Hepatic stellate cell (primary cell): ENCODE results near the gene BCAS3.
A peak's percentile ranks its signal among the peaks of the same experiment; 100 is the strongest.
"Not testable (repeated sequence)": the region's sequence is repeated elsewhere in the genome, so short reads cannot be mapped to it uniquely, and the experiment has no call there.

Source experiments
- DNase-seq: peaks from one replicate; pipeline ENCODE4 v3.0.0; 2011; ENCODE audit warnings: low spot score

BCAS3 gene

GRCh38 chr17:60939318-60939717 lies 261.7 kb downstream of the BCAS3 start:
- no peak for DNase-seq

- peak; percentile 37 for DNase-seq
Measured at GRCh38 chr17:60941028-60941427, 263.4 kb downstream of the BCAS3 start.

DNA sequence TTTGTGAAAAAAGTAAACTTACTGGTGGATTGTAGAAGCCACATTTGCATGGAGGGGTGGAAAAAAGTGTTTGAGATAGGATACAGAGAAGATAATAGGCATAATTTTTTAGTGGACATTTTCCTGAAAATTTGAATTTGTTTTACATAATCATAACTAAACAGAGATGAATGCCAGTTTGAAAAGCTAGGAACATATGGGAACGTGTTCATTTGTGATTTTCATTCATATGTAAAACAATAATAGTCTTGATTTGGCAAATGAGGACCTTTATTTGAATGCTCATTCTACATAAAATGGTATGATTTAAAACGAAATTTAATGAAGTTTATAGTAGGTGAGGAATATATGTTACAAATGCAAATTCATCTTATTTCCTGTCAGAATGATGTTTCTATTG lies 263.9 kb downstream of the BCAS3 start:
- no peak for DNase-seq

DNA sequence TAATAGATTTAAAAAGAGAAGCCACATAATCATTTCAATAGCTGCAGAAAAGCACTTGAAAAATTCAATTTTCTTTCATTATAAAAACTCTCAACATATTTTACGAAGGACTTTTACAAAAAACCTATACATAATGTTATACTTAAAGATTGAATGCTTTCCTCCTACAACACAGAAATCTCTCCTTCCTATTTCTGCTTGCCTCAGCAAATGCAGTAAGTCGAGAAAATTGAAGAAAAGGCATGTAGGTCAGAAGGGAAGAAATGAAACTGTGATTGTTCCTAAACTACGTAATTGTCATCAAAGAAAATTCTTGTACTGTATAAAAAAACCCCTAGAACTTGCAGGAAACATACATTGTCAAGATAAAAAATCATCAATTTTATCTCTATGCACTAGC lies 267.1 kb downstream of the BCAS3 start:
- DNase-seq: no peak

- DNase-seq: peak; percentile 35
Measured at GRCh38 chr17:60947100-60947499, 269.4 kb downstream of the BCAS3 start.

GRCh38 chr17:60947543-60947942 lies 269.9 kb downstream of the BCAS3 start:
- no peak for DNase-seq

GRCh38 chr17:60952747-60953146 lies 275.1 kb downstream of the BCAS3 start:
- DNase-seq: no peak

GRCh38 chr17:60959011-60959410 lies 281.4 kb downstream of the BCAS3 start:
- DNase-seq: no peak

- DNase-seq: no peak
Measured at GRCh38 chr17:60959696-60960095, 282.0 kb downstream of the BCAS3 start.

- DNase-seq: no peak
Measured at GRCh38 chr17:60960398-60961065, 282.9 kb downstream of the BCAS3 start.

DNA sequence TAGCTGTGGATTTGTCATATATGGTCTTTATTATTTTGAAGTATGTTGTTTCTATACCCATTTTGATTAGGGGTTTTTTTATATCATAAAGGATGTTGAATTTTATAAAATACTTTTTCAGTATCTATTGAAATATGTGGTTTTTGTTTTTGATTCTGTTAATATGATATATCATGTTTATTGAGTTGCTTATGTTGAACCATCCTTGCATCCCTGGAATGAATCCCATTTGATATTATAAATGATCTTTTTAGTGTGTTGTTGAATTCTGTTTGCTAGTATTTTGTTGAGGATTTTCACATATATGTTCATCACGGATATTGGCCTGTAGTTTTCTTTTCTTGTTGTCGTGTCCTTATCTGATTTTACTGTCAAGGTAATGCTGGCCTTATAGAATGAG lies 286.5 kb downstream of the BCAS3 start:
- DNase-seq: no peak

- no peak for DNase-seq
Measured at GRCh38 chr17:60968266-60968665, 290.6 kb downstream of the BCAS3 start.

DNA sequence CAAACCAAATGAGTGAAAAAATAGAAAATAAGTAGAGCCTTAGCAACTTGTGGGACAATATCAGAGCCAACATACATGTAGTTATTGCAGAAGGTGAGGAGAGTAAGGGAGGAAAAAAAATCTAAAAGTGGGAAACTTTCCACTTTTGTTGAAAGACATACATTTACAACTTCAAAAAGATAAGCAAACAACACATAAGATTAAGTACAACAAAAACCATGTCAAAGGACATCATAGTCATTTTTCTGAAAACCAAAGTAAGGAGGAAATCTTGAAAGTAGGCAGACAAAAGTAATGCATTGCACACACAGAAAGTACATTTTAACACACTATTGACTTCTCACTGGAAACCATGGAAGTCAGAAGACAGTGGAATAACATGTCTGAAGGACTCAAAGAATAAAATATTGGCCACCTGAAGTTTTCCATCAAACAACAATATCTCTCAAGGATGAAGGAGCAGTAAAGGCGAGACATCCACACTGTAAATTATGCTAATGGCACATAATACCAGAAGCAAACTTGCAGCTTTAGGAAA lies 291.9 kb downstream of the BCAS3 start:
- no peak for DNase-seq

GRCh38 chr17:60970741-60971140 lies 293.1 kb downstream of the BCAS3 start:
- no peak for DNase-seq

- peak; percentile 48 for DNase-seq
Measured at GRCh38 chr17:60971515-60972369, 294.1 kb downstream of the BCAS3 start.

- not testable (repeated sequence) for DNase-seq
Measured at GRCh38 chr17:60976861-60977260, 299.2 kb downstream of the BCAS3 start.

DNA sequence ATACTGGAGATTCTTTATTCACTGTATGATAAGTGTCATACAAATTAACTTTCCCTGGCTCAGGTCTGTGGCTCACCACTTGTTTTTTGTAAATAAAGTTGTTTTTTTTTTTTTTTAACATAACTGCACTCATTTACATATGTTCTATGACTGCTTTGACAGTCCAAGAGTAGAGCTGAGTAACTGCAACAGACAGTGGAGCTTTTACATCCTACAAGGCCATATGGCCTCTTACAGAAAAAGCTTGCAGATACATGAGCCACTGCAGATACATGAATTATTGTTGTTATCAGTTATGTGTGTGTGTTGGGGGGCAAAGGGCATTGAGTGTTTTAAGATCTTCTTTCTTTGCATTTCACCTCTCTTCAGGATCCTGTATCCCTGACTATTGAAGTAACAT lies 311.7 kb downstream of the BCAS3 start:
- no peak for DNase-seq

DNA sequence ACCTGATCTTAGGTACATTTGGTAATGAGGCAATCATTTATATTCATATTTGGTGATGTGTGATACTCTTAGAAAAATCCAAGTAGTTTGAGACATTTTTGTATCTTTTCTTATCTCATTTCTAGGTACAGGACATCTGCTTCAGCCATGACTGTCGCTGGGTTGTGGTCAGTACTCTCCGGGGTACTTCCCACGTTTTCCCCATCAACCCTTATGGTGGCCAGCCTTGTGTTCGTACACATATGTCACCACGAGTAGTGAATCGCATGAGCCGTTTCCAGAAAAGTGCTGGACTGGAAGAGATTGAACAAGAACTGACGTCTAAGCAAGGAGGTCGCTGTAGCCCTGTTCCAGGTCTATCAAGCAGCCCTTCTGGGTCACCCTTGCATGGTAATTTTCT lies 312.2 kb downstream of the BCAS3 start:
- DNase-seq: no peak

DNA sequence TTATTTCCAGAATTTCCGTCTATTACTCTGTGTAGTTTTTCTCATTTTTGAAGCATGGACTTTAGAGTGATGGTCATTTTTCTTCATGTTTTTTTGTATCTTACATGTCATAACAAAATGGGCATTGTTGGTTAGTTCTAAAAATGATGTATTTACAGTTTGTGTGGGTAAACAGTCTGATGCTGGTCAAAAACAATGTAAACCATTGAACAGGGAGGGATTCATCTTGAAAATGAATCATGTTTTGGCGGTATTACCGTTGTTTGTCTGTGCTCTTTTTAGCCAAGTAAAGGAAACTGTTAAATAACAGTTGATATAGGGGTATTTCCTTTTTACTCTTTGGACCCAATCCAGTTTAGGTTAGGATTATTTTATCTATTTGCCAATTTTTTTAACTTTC lies 315.8 kb downstream of the BCAS3 start:
- no peak for DNase-seq

- DNase-seq: no peak
Measured at GRCh38 chr17:60995680-60996079, 318.0 kb downstream of the BCAS3 start.

GRCh38 chr17:61000911-61001310 lies 323.3 kb downstream of the BCAS3 start:
- peak; percentile 13 for DNase-seq

DNA sequence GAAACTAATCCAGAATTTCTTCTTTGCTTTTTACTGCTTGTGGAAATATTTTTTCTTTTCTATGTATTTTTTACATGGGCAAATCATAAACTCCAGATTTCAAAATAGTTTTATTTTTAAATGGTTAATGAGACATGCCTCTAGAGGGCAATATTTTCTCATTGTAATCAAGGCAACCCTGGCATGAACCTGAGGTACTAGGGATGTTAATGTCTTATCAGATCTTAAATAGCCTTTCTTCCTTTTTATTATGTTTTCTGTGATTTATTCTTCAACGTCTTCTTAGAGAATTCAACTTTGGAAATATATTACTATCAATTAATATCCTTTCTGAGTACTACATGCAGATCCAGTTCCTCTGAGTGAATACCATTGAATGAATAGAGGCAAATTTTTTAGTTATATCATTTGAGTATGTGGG lies 324.7 kb downstream of the BCAS3 start:
- peak; percentile 8 for DNase-seq

- DNase-seq: no peak
Measured at GRCh38 chr17:61005358-61005757, 327.7 kb downstream of the BCAS3 start.
